Jurkat, Clone E6-1 (cell line): ENCODE data around the gene ZNF385A.
A peak's percentile ranks its signal among the peaks of the same experiment; 100 is the strongest.

Experiments
- DNase-seq: peaks from one replicate; pipeline ENCODE4 v3.0.0-alpha.2; 2011; ENCODE audit warnings: low read depth, low spot score
- H3K4me3 ChIP-seq: 2 replicates; pipeline ENCODE4 v1.5.1; 2011; ENCODE audit warnings: mild to moderate bottlenecking, low read length, control low read depth, moderate library complexity

Gene ZNF385A

GRCh38 chr12:54378796-54379397 lies 5.6 kb downstream of the ZNF385A start:
- DNase-seq = no peak
- H3K4me3 ChIP-seq = no peak overlapping the region

GRCh38 chr12:54377797-54378515 lies 6.6 kb downstream of the ZNF385A start:
- no peak overlapping the region for H3K4me3 ChIP-seq

GRCh38 chr12:54377007-54377406 lies 7.5 kb downstream of the ZNF385A start:
- H3K4me3 ChIP-seq = no peak overlapping the region
- DNase-seq = no peak

More at GRCh38 chr12:54377797-54378515, 6.6 kb downstream of the ZNF385A start:
- no peak for DNase-seq

DNA sequence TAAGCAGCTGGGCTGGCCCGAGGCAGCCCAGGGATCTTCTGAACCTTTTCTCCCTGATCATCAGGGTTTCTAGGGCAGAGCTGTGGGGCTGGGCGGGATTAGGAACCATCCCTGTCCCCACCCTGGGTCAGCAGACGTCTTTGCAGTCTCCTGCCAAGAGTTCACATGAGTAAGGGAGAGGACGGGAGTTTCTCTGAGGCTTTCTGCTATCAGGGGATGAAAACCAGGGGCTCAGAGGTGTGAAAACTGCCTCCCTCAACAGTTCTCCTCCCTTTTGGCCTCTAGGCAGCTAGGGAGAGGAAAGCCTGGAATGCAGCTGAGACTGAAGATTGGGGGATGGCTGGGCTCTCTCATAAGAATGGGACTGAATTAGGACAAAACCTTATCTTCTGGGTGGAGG lies 7.9 kb downstream of the ZNF385A start:
- DNase-seq = no peak
- H3K4me3 ChIP-seq = no peak overlapping the region

- no peak overlapping the region for H3K4me3 ChIP-seq
- no peak for DNase-seq
These were observed 9.3 kb downstream of the ZNF385A start for GRCh38 chr12:54375259-54375579.

DNA sequence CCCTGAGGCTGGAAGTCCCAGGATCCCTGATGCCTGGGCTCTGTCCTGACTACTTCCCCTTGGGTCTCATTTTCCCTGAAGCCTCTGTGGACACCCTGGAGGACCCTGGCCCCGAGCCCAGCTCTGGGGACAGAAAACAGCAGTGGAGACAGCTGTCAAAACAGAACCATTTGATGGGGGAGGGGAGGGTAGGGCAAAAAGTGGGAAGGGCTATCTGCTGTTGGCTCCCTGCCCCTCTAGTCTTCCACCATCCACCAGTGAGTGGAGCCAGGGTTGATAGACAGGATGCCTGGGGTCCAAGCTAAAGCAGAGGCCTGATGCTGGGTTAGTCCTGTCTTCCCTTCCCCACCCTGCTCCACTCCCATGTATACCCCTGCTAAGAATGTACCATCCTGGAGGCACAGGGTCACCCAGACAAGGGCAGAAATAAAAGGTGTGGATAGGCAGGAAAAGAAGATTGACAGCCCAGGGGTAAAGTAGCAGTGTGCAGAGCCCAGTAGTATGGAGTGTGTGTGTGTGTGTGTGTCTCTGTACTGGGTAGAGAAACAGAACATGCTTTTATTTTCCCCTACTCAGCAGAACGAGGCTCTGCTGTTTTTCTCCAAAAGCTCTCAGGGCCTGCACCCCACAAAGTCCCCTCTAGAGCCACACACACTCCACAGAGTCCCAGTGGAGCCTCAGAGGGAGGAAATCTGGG lies 9.8 kb downstream of the ZNF385A start:
- no peak overlapping the region for H3K4me3 ChIP-seq
- no peak for DNase-seq

GRCh38 chr12:54373649-54374561 lies 10.6 kb downstream of the ZNF385A start:
- no peak for DNase-seq
- H3K4me3 ChIP-seq = no peak overlapping the region

- no peak overlapping the region for H3K4me3 ChIP-seq
- no peak for DNase-seq
These were observed 12.3 kb downstream of the ZNF385A start for GRCh38 chr12:54372113-54372806.

GRCh38 chr12:54371328-54372112 lies 13.0 kb downstream of the ZNF385A start:
- DNase-seq = no peak
- H3K4me3 ChIP-seq = no peak overlapping the region

DNA sequence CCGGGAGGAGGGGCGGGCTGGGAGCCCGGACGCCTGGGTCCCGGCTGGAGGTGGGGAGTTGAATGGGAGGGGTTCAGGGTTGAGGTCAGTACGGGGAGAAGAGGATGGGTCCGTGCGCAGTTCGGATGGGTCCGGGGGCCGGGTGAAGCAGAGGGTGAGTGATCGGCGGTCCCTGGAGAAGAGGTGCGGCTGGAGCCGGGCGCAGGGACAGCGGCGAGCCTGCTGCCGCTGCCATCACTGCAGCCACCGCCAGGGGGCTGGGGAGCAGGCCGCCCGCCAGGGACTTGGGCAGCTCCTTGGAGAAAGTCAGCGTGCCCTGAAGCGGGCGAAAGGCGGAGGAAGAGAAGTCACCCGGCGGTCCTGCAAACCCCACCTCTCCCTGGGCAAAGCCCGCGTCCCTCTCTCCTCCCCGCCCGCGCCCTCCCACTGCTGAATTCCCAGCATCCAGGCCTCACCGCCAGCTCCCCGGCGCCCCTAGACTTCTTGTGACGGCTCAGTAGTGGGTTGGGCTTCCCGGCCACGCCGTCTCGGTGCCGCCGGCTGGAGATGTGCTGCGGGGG lies 14.3 kb downstream of the ZNF385A start:
- H3K4me3 ChIP-seq = no peak overlapping the region
- DNase-seq = no peak

- DNase-seq = no peak
- H3K4me3 ChIP-seq = no peak overlapping the region
These were observed 14.9 kb downstream of the ZNF385A start for GRCh38 chr12:54369597-54370131.

GRCh38 chr12:54368709-54369596 lies 15.6 kb downstream of the ZNF385A start:
- peak overlapping the region; percentile 32 for H3K4me3 ChIP-seq

DNA sequence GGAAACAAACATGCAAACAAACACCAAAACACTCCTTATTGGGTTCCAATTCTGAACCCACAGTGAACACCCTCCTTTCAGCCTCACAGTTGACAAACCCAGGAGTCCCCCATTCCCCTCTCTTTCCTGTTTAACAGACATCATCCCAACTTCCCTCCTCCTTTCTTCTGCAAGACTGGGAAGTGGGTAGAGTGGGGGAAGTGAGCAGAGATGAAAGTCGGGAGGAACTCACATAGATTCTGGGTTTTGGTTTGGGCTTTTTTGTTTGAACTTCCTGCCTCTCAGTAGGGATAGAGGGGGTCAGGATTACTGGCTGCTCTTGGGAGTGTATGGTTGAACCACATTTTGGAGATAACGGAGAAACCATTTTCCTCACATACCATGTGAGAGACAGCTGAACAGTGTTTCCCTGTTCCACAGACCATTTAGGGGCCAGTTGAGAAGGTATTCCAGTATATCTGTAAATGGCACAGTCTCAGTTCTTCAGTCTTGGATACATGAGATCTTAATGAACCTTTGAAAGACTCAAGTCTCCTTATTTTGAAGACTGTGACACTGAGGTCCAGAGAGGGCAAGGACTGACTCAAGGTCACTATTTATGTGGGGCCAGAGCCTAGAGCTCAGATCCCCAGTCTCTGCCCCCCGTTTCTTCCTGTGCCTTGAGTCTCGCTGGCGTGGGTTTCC lies 16.4 kb downstream of the ZNF385A start:
- no peak for DNase-seq
- peak overlapping the region; percentile 32 for H3K4me3 ChIP-seq

More at GRCh38 chr12:54368709-54369596, 15.6 kb downstream of the ZNF385A start:
- DNase-seq = peak; percentile 84

GRCh38 chr12:54364413-54364812 lies 20.1 kb downstream of the ZNF385A start, which contains the start of gene GPR84:
Gene GPR84, minus strand, starts transcription at chr12:54364486. Its CDS starts 635 bp downstream, at chr12:54363851.
- no peak within 1 kb of the TSS for H3K4me3 ChIP-seq
- peak; percentile 46 for DNase-seq

DNA sequence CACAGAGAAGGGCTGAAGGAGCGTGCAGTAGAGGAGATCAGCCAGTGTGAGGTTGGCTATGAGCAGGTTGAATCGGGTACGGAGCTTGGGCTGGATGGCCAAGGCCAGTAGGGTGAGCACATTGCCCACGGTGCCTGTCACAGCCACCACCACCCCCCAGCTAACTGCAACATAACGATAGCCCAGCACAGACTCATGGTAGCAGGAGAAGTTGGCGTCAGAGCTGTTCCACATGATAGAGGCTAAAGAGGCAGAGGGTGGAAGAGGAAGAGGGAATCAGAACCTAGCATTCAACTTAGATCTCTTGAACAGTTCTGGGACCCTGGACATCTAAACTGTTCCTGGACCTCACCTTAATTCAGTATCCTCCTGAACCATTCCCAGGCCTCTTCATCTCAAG lies 20.9 kb downstream of the ZNF385A start:
- H3K4me3 ChIP-seq = no peak overlapping the region
- DNase-seq = no peak

DNA sequence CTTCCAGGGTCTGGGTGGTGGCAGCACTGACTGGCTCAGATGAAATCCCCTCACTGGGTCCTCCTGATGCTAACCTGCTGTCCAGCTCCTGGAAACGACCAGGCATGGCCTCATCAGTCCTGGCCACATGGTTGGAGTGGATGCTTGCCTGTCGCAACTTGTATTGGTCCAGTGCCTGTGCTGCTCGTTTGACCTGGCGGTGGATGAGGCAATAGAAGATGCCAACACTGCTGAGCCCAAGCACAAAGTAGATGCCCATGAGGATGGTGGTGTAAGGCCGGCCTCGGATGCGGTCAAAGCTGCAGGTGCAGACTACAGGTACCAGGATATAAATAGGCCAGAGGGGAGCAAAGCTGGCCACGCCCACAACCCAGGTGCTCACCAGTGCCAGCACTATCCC lies 21.5 kb downstream of the ZNF385A start:
- no peak for DNase-seq

More for the DNA sequence above, 21.5 kb downstream of the ZNF385A start:
- no peak overlapping the region for H3K4me3 ChIP-seq
